GM19467 (cell line): ENCODE results near the gene C1RL.
"Not testable (repeated sequence)": the region's sequence is repeated elsewhere in the genome, so short reads cannot be mapped to it uniquely, and the experiment has no call there.

Source experiments
- ATAC-seq: cut with Tn5 transposase; IDR thresholded peaks from one replicate; pipeline ENCODE4 v1.9.1; 2021; ENCODE audit warnings: mild to moderate bottlenecking, moderate library complexity; ENCODE audit not compliant: unreplicated experiment

C1RL gene

GRCh38 chr12:7116916-7117315 lies 7.9 kb upstream of the C1RL start:
- ATAC-seq, result no peak

GRCh38 chr12:7116196-7116595 lies 7.2 kb upstream of the C1RL start:
- ATAC-seq, result no peak

- ATAC-seq, result no peak
These were observed 5.8 kb upstream of the C1RL start for GRCh38 chr12:7114851-7115250.

DNA sequence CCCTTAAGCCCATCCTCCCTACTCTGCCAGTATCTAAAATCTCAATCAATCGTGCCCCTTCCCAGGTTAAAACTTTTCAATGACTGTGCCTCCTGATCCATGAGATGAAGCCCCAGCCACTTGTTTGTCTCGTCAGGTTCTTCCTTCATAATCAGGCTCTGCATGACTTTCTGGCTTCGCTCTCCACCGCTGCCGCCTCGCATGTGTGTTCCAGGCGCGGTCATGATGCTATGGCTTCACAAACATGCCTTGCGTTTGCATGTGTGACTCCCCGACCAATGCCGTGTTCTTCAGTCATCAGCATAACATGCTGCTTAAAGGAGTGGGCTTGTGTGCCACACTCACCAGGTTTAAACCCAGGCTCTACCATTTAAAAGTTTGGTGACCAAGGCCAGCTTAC lies 5.0 kb upstream of the C1RL start:
- no peak for ATAC-seq

- no peak for ATAC-seq
These were observed 4.4 kb upstream of the C1RL start for GRCh38 chr12:7113389-7113871.

GRCh38 chr12:7112041-7112440 lies 3.0 kb upstream of the C1RL start:
- no peak for ATAC-seq

DNA sequence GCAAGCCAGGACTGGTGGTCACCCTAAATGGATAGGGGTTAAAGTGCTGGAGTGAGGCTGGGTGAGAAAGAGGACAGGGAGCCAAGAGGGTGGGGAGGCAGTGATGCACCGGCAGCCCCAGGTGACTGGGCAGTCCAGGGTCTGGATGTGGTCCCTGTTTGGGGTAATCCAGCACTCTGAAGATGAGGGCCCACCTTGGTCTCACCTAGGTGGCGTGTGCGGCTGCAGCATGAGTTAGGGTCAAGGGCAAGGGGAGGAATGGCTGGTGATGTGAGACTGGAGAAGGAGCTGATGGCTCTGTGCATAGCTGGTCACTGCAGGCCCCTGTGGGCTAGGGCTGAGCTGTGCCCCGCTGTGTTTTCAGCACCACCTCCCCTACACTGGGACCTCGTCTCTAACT lies 1.6 kb upstream of the C1RL start:
- no peak for ATAC-seq

- ATAC-seq, result no peak
These were observed 532 bp upstream of the C1RL start for GRCh38 chr12:7109572-7109920.

GRCh38 chr12:7108003-7108795 lies 815 bp downstream of the C1RL start:
- ATAC-seq, result peak; percentile 86

- ATAC-seq, result no peak
These were observed 1.4 kb downstream of the C1RL start for GRCh38 chr12:7107636-7108002.

GRCh38 chr12:7107181-7107580 lies 1.8 kb downstream of the C1RL start:
- ATAC-seq, result not testable (repeated sequence)

GRCh38 chr12:7106082-7106481 lies 2.9 kb downstream of the C1RL start:
- no peak for ATAC-seq

GRCh38 chr12:7103837-7104584 lies 5.0 kb downstream of the C1RL start:
- no peak for ATAC-seq

DNA sequence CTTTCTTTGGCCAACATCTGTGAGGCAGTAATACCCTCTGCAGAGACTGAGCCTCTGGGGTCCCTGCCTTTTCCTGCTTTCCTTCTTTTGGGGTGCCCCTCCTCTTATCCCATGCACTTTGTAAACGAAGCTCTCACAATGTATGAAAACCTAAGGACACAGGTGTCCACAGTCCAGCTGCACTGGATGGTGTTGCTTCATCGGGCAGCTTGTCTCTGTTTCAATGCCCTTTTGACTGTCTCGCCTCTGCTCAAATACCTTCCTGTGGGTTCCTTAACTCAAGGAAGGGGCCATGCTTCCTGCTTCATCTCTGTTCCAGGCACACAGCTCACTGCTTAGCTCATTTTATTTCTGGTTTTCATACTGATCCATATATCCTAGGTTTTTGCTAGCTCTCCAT lies 6.4 kb downstream of the C1RL start:
- no peak for ATAC-seq

DNA sequence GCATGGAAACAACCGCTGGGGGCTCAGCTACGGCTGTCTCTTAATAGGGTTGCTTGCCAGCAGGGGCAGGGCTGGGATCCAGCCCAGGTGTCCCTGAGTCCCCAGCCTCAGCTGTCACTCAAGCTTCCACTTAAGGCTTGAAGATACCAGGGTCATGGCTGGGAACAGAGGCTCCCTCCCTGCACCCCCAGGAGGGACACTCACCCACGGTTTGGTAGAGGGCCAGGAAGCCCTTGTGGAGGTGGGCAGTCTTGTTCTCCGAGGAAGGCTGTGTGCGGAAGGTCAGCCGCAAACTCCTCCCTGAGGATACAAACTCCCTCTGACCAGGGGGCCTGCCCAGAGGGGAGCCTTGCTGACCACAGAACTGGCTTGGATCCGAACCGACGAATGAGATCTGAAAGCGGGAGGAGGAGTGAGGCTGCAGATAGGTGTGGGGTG lies 7.3 kb downstream of the C1RL start:
- no peak for ATAC-seq

DNA sequence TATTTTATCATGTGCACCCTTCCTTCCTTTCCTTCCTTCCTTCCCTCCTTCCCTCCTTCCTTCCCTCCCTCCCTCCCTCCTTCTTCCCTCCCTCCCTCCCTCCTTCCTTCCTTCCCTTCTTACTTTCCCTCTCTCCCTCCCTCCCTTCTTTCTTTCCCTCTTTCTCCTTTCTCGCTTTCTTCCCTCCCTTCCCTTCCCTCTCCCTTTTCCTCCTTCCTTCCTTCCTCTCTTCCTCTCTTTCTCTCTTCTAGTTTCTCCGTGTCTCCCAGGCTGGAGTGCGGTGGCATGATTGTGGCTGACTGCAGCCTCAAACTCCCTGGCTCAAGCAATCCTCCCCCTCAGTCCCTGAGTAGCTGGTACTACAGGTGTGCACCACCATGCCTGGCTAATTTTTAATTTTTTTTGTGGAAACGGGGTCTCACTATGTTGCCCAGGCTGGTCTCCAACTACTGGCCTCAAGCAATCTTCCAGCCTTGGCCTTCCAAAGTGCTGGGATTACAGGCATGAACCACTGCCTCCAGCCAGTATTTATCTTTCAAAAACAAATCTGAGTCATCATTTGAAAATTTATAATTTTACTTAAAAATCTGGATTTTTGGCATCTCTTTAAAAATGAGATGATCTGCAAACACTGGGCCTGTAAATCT lies 7.8 kb downstream of the C1RL start:
- ATAC-seq, result no peak

GRCh38 chr12:7100239-7100638 lies 8.8 kb downstream of the C1RL start:
- no peak for ATAC-seq

- no peak for ATAC-seq
These were observed 9.6 kb downstream of the C1RL start for GRCh38 chr12:7099290-7099996.

DNA sequence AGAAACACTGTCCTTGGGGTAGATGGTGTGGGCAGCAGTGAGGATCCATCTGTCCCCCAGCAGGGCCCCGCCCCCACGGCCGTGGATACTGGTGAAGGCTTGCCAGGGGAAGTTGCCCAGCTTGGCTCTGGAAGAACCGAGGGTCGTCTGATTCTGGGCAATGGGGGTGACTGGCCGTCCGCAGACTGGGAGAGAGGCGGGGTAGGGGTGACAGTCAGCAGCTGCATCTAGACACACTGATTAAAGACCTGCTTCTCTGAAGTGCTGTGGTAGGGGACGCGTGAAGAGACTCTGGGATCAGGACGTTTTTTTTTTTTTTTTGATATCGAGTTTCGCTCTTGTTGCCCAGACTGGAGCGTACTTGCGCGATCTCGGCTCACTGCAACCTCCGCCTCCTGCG lies 12.0 kb downstream of the C1RL start:
- ATAC-seq, result no peak

DNA sequence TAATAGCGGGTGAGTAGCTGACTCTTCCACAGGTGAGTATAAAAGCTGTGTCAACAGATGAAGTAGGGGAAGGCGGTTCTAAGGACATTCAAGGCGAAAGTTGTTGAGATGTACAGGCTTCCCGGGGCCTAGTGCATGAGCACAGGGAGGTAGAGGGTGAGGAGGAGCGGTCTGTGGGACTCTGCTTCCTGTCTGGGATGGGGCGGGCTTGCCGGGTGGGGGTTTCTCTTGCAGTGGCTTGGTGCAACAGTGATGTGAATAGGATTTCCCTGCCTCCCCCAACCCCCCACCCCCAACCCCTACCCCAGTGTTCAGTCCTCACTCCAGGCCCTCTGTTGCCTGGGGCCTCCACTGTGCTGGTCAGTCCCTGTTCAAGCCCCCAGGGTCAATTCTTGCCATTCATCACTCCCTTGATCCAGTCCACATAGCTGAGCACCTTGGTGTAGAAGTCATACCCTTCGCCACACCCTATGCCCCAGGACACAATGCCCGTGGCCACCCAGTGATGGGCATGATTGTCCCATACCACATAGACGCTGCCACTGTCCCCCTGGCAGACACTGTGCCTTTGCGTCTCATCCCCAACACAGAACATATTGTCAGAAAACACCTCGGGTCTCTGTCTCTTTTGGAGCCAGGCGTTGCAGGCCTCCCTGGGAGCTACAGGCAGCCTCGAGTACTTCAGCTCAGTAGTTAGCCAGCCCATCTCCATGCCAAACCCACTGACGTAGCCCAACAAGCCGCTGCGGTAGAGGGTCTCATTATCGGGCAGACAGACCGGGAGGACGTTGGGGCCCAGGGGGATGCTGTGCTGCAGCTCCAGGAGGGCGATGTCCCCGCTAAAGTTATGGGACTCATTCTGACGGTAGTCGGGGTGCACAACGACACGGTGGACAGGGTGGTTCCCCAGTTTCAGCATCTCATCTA lies 12.7 kb downstream of the C1RL start:
- no peak for ATAC-seq
